Stimulated activated CD8-positive, alpha-beta memory T cell treated with anti-CD3 and anti-CD28 coated beads, Interleukin-15, amount 100 ng/mL, for 4 hours (primary cell): ENCODE measurements around the gene MAGI2.
"Not testable (repeated sequence)": the region's sequence is repeated elsewhere in the genome, so short reads cannot be mapped to it uniquely, and the experiment has no call there.

Experiments
- DNase-seq, 2 donors: peaks; one replicate each; pipeline ENCODE4 v3.0.0-alpha.2; 2020; ENCODE audit warnings: low read depth in 2 of 2

The MAGI2 gene

DNA sequence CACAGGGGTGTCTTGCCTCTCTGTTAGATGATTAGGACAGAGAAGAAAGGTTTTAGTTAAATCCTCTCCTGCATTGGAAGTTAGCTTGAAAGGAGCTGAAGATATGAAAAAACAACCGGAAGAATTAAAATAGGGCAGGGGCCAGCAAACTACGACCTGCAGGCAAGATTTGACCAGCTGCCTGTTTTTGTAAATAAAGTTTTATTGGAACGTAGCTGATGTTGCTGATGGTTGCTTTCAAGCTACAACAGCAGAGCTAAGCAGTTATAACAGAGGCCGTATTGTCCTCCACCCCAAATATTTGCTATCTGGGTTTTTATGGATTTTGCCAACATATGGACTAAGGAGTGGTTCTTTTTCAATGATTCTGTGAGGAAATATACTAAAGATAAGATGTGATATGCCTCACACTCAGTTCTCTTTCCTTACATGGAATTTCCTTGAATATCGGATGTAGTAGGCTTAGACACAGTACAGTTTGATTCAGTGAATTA is 1086.1 kb downstream of the MAGI2 start:
- DNase-seq: no peak

GRCh38 chr7:78363866-78364265 is 1089.6 kb downstream of the MAGI2 start:
- DNase-seq: no peak

- no peak for DNase-seq
These were observed 1093.6 kb downstream of the MAGI2 start for GRCh38 chr7:78359836-78360235.

GRCh38 chr7:78357709-78358108 is 1095.8 kb downstream of the MAGI2 start:
- DNase-seq: no peak

- DNase-seq: no peak
These were observed 1097.6 kb downstream of the MAGI2 start for GRCh38 chr7:78355834-78356233.

GRCh38 chr7:78350926-78351325 is 1102.5 kb downstream of the MAGI2 start:
- no peak for DNase-seq

DNA sequence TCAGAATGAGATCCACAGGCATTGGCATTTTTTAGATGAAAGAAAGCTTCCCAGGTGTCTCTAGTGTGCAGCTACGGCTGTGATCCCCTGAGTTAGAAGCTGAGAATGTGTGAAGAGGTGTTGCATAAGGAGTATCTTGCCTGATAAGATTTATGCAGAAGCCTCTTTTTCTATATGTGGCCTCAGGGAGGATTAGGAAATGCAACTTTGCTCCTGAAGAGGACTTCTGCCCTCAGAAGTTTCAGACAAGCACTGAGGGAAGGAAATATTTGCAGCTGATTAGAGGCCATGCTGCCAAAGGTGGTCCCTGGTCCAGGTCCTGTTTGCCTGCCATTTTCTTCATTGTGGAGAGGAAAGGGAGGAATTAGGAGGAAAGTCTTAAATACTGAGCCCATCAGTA is 1103.1 kb downstream of the MAGI2 start:
- DNase-seq: no peak

DNA sequence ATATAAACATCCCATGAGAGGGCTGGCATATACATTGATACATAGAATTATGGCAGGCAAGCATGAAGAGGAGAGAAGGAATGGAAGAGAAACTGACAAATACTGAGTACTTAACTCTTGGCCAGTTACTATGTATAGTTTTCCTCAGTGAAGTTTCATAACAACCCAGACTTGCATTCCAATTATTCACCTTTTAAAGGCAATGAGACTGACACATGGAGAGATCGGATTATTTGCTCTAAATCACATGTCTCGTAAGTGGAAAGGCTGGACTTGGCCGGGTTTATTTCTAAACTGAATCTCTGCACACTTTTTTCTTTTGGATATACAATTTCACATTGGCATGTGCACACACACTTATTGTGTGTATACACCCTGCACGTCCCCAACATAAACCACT is 1106.6 kb downstream of the MAGI2 start:
- no peak for DNase-seq

DNA sequence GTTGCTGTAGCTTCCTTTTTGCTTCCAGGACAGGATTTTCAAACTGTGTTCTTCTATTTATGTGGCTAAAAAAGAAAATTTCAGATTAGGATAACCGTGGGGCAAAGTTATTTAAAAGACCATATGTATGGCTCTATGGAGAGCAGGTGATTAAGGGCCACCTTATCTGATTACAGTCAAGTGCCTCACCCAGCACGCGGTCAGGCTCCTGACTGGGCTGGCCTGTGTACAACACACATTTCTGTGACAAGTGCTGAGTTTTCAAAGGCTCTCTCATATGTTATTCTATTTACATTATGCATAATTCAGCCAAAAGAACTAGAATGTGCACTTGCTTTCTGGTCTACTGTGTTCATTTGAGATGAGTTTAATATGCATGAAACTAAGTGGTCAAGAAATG is 1107.5 kb downstream of the MAGI2 start:
- no peak for DNase-seq

DNA sequence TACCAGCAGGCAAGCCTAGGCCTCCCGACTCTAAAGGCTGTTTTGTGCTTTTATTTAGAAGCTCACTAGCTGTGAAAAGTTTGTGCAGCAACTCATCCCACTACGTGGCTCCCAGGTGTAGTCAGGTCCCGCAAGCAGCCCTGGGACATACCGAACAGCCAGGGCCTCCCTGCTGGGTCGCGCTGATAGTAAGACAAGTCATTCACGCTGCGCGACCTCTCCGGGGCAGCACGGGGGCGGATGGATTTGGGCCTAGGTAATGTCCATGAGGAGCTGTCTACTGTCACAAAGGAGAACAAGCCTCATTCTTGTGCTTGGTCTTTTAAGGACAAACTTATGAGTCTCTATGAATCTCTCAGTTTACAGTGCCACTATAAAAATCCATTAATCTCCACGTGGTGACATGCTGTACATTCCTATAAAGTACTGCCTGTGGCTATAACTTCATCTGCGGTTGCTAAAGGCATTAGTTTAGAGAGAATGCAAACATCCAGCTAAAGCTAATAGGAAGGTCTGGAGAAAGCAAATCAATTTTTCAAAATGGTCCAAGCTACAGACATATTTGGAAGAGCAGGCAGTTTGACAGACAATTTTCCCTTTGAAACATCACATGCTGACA is 1108.1 kb downstream of the MAGI2 start:
- DNase-seq: no peak

- no peak for DNase-seq
These were observed 1119.0 kb downstream of the MAGI2 start for GRCh38 chr7:78334426-78334825.

DNA sequence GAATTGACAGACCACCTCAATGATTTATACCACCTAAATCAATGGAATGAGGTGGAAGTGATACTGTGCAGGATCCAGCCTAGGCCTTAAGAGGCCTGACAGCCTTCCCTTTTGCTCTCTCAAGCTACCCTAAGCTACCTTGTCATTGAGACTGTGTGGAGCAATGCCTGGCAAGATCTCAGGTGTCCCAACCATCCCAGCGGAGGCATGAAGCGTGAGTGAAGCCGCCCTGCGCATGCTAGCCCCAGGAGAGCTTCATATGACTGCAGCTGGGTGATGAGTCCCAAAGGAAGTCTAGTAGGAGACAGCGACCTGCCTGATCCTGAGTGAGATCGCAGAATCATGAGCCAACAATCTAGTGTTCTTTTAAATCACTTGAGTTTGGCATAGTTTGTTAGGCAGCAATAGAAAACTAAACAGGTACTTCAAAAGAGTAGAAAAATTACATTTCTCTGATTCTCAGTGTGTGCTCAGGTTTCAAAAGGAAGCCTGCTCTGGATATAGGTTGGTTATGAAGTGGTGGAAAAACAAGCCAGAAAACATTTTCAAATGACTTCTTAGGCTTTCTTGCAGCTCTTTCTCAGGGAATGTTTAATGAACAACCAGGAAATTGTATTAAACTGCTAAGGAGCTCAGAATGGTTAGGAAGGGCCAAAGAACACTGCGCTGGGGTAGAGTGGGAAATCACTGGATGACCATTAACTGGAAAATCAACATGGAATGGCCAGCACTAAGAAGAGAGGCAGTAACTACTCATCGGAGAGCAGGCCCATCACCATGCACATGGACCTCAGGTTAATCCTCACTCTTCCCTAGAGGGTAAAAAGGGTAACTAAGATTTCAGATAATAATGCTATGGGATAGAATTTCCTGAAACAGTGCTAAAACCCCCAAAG is 1119.7 kb downstream of the MAGI2 start:
- no peak for DNase-seq

DNA sequence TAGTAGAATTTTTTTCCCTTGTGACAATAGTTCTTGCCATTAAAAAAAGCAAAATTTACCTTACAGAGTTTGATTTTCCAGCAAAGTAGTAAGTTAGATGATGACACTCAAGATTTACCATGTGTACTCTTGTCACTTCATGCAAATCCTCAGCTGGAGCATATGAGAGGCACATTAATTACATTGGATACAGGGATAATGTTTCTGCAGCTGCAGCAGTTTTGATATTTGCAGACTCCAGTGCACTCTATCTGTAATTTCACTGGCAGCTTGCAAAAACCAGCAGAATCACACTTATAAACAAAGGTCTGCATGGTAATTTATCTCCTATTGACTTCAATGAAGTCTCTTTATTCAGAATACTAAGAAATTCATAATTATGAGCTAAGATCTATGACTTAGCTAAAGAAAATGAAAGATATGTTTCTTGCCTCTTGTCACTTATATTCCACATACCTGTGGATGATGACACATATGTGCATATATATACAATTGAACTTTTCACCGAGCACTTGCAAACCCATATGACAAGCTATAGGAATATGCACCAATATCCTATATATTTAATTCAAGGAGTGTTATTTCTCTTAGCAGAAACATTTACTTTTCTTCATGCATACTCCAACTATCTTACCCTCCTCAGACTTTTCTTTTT is 1124.3 kb downstream of the MAGI2 start:
- no peak for DNase-seq

DNA sequence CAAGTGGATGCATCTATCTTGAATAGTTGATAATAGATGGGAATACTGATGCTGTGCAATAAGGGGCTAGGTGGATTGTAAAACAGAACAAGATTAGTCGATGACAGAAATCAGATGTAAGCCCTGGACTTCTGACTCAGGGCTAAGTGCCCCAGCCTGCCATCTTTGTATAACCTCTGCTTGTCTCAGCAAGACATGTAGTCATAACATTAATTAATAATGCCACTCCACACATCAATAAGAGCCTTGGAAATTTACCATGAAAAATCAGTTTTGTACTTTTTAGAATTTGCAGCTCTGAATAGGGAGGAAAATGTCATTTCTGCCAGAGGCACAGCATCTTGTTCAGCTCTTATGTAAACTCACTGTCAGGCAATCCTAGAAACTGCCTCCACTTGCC is 1125.7 kb downstream of the MAGI2 start:
- no peak for DNase-seq

DNA sequence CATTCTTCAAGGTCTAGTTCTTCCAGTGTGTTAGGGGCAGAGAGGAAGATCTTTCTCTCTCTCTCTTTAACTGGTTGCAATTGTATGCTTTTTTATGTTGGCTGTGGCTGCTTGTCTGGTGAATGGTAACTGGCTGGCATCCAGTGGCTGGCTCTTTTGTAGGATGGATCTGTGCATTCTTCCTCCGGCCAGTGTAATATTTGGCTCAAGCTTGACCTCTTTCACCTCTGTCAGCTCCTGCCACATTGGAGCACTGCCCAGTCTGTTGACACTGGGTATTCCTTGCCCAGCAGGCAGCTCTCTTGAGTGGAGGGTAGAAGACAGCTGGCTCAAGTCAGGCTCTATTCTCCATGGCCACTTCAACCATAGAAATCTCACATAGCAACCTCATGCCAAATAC is 1126.6 kb downstream of the MAGI2 start:
- DNase-seq: no peak

- no peak for DNase-seq
These were observed 1127.3 kb downstream of the MAGI2 start for GRCh38 chr7:78326189-78326588.

DNA sequence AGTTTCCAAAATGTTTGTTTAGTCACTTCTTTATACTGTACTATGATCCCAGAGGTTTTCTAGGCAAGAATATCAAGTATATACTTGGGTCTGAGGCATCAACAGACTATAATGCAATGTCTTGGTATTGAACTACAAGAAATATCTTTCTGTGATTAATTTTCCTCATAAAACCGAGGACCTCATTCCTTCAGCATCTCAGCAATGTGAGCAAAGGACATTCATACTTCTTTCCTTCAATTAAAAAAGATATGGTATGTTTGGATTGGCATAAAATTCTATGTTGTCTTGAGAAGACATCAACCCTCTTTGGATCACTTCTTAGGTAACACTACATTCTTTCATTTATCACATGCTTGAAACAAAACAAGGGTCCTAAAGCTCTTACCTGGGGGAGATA is 1130.3 kb downstream of the MAGI2 start:
- DNase-seq: no peak

GRCh38 chr7:78322231-78322630 is 1131.2 kb downstream of the MAGI2 start:
- not testable (repeated sequence) for DNase-seq

- DNase-seq: no peak
These were observed 1136.1 kb downstream of the MAGI2 start for GRCh38 chr7:78317371-78317770.

DNA sequence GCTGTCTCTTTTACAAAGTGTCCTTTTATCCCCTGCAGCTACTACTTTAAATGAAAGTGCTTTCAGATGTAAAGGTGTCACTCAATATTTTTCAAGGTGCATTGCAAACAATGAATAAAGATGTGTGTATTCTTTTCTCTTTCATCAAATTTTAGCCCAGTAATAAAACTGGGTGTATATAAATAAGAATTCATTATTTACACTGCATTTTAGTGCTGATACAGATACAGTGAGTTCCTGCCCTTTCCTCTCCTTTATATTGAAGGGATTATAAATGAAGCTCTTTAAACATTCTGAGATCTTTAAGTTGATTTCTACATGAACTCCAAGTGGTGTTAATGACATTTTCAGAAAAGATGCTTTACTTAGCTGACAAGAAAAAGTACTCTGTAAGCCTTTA is 1137.4 kb downstream of the MAGI2 start:
- no peak for DNase-seq

- no peak for DNase-seq
These were observed 1138.3 kb downstream of the MAGI2 start for GRCh38 chr7:78315119-78315518.

DNA sequence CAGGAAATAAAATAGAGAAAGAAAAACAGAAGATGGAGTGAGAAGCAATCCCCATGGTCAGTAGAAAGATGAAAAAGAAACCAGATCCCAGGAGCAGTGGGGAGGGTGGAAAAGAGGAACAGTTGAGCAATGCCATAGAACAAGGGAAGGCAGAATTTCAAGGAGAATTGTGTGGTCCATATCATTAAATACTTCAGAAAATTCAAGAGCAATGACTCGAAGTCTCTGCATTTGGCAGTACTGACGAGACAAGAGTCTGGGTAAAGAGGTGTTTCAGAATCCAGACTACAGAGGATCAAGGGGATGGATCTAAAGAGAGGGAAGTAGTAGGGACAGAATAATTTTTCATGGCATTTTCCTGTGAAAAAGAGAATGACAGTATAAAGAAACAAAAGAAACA is 1142.3 kb downstream of the MAGI2 start:
- no peak for DNase-seq

DNA sequence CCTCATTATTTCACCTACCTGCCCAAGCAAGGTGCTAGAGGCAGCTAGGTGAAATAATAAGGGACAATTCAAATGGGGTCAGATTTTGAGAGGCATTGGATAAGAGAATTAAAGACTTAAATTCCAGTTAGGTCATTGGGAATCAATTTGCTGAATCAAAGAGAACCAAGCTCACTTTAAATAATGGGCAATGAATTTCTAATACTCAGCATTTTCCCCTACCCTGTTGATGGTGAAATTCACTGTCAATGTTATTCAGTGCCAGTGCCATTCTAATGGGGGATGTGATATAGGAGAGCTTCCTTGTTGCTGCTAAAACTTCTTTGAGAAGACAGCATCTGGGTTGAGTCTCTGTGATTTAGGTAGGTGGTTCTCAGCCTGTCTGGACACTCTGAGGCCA is 1145.6 kb downstream of the MAGI2 start:
- no peak for DNase-seq
